ENCODE measurements around the gene AOPEP. TPM values are rescaled to one million over a fixed set of nuclear protein-coding genes. Genes with fewer than 3 reads are reported as not detected.

The AOPEP gene
- total RNA-seq, 1 experiment from 2014 or later = 14.4 TPM

GRCh38 chr9:94826644-94827410 lies 100.3 kb downstream of the AOPEP start:
- Mint-ChIP-seq H3K36me3 (peaks cover 5% of the 10 kb centered on the region), H3K9me3 (no peaks in the 10 kb centered on the region), H3K4me3 (no peak overlapping the region), H3K27ac (no peak overlapping the region), H3K4me1 (peaks cover 30% of the 10 kb centered on the region), H3K27me3 (ENCODE audit: low read depth) (peaks cover 45% of the 10 kb centered on the region)
- CTCF ChIA-PET = interaction anchor here (1.6 to 2.5 kb wide), 2 partner anchors 218 to 304 kb away, joined by 5 to 11 read pairs; no protein-coding TSS in a partner anchor
- DNase-seq (ENCODE audit: low spot score) = no peak
- POLR2A ChIA-PET = no interaction called here
- no peak for TF ChIP-seq CTCF (IDR thresholded peaks at IDR 0.05)
- TF ChIP-seq GABPB1 (CRISPR knock-in tag; IDR thresholded peaks at IDR 0.05) = no peak
- no peak for TF ChIP-seq RORB (CRISPR knock-in tag; IDR thresholded peaks at IDR 0.05)
- no peak for TF ChIP-seq CREB1 (CRISPR knock-in tag; IDR thresholded peaks at IDR 0.05)
- TF ChIP-seq, protein P1, sequence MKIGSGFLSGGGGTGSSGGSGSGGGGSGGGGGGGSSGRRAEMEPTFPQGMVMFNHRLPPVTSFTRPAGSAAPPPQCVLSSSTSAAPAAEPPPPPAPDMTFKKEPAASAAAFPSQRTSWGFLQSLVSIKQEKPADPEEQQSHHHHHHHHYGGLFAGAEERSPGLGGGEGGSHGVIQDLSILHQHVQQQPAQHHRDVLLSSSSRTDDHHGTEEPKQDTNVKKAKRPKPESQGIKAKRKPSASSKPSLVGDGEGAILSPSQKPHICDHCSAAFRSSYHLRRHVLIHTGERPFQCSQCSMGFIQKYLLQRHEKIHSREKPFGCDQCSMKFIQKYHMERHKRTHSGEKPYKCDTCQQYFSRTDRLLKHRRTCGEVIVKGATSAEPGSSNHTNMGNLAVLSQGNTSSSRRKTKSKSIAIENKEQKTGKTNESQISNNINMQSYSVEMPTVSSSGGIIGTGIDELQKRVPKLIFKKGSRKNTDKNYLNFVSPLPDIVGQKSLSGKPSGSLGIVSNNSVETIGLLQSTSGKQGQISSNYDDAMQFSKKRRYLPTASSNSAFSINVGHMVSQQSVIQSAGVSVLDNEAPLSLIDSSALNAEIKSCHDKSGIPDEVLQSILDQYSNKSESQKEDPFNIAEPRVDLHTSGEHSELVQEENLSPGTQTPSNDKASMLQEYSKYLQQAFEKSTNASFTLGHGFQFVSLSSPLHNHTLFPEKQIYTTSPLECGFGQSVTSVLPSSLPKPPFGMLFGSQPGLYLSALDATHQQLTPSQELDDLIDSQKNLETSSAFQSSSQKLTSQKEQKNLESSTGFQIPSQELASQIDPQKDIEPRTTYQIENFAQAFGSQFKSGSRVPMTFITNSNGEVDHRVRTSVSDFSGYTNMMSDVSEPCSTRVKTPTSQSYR (CRISPR knock-in tag; IDR thresholded peaks at IDR 0.05) = no peak
- no peak for TF ChIP-seq FOXJ3 (CRISPR knock-in tag; IDR thresholded peaks at IDR 0.05; ENCODE audit: borderline replicate concordance)
- TF ChIP-seq ATF6 (CRISPR knock-in tag; IDR thresholded peaks at IDR 0.05) = no peak
- TF ChIP-seq, protein P2, sequence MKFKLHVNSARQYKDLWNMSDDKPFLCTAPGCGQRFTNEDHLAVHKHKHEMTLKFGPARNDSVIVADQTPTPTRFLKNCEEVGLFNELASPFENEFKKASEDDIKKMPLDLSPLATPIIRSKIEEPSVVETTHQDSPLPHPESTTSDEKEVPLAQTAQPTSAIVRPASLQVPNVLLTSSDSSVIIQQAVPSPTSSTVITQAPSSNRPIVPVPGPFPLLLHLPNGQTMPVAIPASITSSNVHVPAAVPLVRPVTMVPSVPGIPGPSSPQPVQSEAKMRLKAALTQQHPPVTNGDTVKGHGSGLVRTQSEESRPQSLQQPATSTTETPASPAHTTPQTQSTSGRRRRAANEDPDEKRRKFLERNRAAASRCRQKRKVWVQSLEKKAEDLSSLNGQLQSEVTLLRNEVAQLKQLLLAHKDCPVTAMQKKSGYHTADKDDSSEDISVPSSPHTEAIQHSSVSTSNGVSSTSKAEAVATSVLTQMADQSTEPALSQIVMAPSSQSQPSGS (CRISPR knock-in tag; IDR thresholded peaks at IDR 0.05; ENCODE audit: borderline replicate concordance, low read depth) = no peak
- TF ChIP-seq ERG (CRISPR knock-in tag; IDR thresholded peaks at IDR 0.05) = no peak
- TF ChIP-seq ZMAT4 (CRISPR knock-in tag; IDR thresholded peaks at IDR 0.05) = no peak
- TF ChIP-seq CBFB (CRISPR knock-in tag; IDR thresholded peaks at IDR 0.05; ENCODE audit: low read depth) = no peak
- TF ChIP-seq ZNF263 (CRISPR knock-in tag; IDR thresholded peaks at IDR 0.05; ENCODE audit: low read depth) = no peak
- no peak for TF ChIP-seq OVOL2 (CRISPR knock-in tag; IDR thresholded peaks at IDR 0.05; ENCODE audit: borderline replicate concordance)
- no peak for TF ChIP-seq ZNF121 (CRISPR knock-in tag; IDR thresholded peaks at IDR 0.05)
- TF ChIP-seq NFYB (CRISPR knock-in tag; conservative IDR thresholded peaks at IDR 0.05; ENCODE audit: low read depth) = no peak
- no peak for TF ChIP-seq TP53 (CRISPR knock-in tag; IDR thresholded peaks at IDR 0.05)
- no peak for TF ChIP-seq ZNF317 (CRISPR knock-in tag; IDR thresholded peaks at IDR 0.05; ENCODE audit: borderline replicate concordance, low read depth)
- ATAC-seq = no peak

Measured in WTC11 (cell line).